NK-92 (cell line): ENCODE results near the gene SPATA13.

Experiments used
- DNase-seq: peaks from one replicate; lab custom pipeline; 2025; ENCODE audit not compliant: unreplicated experiment; lab: John Stamatoyannopoulos, UW

SPATA13 gene

DNA sequence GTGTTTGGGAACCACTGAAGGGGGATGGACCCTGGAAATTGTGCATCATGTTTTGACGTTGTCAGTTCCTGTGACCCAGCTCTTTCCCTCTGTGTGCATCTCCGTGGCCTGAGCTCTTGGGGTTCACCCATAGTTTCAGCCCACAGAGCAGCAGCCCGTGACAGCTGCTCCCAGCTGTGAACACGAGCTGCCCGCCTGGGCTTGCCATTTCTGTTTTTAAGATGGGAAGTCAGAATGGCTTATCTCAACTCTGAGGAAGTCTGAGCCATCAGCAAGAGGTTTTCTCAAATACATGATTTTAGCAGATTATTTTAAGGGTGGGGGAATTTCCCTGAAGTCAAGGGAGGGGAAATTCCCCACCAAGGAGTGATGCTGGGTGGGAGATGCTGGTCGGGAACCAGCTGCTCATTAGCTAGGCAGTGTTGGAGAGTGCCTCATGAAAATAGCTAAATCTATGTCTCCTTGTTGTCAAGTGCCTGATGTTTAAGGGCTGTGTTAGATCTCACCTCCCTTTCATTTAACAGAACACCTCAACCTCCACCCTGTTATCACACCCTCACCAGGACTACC, 114.0 kb downstream of the SPATA13 start:
- DNase-seq = no peak

DNA sequence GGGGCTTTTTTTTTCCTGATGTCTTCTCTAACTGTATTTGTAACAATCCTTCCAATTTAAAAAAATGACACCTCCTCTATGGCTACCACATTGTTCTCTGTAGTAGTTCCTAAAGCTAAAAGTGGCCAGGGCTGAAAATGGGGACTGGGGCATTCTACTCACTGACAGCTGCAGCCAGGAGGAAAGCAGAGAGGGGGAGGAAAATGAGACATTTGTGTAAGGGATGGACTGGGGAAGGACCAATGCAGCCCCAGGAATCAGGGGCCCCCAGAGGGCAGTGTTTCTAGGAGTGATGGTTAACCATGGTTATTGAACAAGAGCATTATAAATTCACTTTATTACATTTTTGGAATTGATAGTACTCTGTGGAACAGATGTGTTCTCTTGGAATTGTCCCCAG, 114.5 kb downstream of the SPATA13 start:
- DNase-seq = no peak

DNA sequence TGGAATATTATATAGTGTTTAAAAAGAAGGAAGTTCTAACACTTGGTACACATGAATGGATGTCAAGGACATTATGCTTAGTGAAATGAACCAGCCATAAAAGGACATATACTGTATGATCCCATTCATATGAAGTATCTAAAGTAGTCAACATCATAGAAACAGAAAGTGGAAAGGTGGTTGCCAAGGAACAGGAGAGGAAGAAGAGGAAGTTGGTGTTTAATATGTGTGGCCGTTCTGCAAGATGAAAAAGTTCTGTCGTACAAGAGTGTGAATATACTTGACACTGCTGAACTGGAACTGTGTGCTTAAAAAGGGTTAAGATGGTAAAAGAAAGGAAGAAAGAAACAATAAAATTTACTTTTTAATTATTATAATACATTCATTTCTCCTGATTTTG, 115.8 kb downstream of the SPATA13 start:
- DNase-seq = no peak

DNA sequence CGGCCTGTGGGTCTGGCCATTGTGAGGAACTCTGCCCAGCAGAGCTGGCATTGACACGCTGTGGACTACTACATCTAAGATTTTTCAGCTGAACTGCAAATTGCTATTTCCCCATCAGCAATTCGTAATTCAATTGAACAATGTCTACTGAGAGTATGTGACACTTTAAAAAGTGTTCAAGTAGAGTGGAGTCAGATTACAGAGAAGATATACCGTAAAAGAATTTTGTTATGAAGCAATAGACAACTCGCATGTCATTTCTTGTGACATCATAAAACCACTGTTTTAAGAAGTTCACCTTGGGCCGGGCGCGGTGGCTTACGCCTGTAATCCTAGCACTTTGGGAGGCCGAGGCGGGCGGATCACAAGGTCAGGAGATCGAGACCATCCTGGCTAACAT, 116.3 kb downstream of the SPATA13 start:
- DNase-seq = no peak

DNA sequence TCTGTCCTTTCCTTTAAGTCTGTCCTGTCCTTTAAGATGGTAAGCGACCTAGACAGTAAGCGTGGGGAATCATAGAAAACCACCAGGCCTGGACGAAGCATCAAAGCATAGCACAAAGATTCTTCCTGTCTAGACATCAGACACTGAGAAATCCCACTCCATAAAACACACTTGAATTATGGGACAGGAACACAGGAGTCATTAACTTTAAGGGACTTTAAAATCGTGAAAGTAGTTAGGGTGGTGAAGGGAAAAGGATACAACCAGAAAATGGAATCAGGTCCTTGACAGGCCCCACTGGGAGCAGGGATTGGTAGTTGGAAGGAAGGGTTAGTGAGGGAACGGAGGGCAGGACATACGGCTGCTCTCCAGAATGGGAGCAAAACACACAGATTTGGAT, 117.2 kb downstream of the SPATA13 start:
- DNase-seq = no peak

DNA sequence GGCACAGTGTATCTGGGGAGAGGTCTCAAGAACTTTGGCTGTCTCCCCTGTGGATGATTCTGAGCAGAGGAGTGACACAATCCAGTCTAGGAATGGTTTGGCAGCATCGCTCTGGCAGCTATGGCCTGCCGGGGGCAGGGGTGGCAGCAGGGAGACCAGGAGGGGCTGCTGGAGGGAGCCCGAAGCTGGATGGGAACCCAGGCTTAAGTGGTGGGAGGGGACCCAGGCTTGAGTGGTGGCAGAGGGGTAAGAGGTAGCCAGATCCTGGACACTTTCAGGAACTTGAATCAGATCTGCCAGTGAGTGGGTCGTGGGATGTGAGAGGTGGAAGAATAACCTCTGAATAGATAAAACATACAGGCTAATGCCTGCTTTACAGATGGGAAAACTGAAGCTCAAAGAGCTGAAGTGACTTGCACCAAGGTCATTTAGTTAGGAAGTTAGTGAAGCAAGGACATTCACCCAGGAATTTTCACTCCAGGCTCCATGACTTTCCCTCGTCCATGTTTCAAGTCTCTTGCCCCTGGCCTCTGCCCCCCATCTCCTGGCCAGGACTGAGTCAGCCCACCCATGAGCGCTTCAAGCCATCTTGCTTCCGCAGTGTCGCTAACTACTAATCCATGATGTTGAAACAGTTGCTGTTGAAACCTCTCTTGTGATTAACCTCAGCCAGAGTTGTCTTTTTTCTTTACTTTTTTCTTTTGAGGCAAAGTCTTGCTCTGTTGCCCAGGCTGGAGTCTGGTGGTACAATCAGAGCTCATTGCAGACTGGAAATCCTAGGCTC, 119.0 kb downstream of the SPATA13 start:
- DNase-seq = no peak

DNA sequence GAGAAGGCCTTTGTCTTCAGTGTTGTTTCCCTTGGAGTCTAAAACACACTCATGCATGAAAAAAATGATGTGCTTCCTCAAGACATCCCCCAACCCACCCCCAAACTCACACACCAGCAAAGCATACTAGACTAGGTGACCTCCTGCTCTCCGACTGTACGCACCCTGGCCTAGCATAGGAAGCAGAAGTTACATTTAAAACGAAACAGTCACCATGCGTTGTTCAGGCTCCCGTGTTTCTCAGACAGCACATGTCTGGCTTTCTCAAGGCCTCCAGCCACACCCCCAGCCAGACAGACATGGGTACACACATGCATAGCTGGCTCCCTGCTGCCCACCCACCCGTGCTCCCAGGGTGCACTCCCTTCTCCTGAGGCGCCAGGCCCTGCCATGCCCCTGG, 120.2 kb downstream of the SPATA13 start:
- DNase-seq = no peak

DNA sequence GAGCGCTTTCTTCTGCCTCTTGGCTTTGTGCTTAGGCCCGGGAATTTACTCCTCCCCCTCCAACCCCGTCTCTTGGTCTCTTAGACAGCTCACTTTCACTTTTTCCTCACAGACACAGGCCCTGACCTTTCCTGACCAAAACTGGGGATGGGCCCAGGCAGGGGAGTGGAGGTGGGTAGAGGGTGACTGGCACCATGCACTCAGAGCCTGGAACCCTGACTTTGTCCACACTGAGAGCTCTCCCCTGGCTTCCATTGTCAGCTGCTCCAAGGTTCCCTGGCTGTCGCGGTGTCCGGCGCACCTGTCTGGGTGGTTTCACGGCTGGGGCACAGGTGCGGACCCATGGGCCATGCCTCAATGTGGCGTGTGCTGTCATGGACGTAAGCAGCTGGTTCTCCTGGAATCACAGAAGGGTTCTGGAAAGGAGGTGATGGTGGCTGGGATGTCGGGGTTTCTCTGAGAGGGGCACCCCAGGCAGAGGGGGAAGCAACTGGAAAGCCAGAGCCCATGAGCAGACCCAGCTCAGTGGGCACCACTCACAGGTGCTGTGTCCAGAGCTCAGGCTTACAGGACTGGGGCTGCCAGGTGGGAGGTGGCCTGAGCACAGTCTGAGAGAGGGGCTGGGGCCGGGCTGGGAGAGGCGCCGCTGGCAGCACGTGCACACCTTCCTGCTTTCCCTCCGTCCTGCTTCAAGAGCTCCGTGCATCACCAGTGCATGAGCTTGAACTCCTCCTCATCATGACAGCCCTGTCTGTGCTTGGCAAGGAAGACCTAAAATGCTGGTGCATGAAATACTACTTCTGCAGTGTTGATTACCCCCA, 120.9 kb downstream of the SPATA13 start:
- DNase-seq = no peak

DNA sequence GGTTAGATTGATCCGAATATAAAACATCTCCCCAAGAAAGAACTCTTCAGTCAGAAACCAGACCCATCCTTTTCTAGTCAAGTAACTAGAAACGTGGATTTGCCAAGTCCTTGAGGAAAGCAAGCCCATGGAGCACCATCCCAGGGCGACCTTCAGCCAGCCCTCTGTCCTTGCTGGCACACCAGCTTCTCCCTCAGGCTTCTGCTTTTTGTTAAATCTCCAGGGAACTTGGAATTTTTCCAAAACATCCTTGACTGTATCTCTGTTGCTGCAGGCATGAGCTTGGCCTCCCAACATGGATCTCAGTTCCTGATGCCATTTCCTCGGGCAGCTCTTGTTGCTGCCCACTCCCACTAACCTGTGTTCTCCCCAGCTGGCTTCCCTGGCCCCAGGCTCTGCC, 121.7 kb downstream of the SPATA13 start:
- no peak for DNase-seq

DNA sequence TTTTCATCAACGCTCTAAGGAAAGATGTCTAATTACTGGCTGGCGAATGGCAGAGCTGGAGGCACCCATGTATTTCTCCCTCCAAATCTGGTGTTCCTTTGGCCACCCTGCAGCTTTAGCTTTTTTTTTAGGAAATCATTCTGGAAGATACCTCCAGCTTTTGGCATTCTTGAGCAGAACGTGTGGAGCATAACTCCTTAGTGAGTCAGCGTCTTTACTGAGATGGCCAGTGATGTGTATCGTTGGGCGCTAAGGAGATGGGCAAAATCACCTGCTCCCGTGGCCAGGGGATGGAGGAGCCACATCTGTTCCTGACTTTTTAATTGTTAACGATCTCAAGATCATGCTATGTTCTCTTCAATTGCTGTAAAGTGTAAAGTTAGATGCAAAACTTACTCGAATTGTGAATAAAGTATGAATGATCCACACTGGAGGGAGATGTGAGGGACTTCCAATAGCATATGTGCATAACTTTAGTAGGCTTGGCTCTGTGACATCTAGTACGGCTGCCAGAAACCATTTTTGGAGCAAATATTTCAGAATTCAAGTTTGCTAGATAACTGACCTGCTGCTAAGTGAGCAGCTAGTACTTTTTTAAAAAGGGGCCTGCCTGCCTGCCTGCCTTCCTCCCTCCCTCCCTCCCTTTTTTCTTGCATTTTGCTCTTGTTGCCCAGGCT, 124.5 kb downstream of the SPATA13 start:
- no peak for DNase-seq

DNA sequence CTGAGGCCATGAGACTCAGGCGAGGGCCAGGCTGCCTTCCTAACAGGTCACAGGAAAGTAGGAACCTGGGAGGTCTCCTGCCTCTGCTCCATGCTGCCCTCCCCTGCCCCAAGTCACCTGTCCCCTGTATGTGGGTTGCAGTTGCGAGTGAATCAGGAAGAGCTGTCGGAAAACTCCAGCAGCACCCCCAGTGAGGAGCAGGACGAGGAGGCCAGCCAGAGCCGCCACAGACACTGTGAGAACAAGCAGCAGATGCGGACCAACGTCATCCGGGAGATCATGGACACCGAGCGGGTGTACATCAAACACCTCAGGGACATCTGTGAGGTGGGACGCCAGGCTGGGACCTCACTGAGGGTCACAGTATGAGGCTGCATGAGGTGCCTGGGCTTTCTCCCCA, 126.1 kb downstream of the SPATA13 start:
- DNase-seq = no peak

DNA sequence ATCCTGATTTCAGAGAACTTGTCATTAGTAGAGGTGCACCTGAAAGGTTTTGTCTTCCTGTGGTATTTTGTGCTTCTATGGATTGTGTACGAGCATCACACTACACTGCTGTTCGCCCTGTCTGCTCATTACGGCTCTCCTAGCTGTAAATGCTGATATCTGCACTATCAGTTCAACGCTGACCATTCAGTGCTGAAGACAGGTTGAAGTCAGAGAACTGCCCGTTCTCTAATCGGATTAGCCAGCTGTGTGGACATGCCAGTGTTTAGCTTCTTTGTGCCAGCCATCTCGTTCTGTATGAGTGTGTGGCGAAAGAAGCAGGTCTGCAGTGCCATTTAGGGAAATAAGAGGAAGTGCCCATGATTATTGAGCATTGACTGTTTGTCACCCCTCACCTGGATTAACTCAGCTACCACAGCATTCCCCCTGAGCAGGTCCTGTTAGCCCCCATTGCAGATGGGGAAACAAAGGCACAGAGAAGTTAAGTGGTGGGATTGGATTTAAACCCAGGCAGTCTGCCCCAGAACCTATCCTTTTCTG, 127.3 kb downstream of the SPATA13 start:
- no peak for DNase-seq

DNA sequence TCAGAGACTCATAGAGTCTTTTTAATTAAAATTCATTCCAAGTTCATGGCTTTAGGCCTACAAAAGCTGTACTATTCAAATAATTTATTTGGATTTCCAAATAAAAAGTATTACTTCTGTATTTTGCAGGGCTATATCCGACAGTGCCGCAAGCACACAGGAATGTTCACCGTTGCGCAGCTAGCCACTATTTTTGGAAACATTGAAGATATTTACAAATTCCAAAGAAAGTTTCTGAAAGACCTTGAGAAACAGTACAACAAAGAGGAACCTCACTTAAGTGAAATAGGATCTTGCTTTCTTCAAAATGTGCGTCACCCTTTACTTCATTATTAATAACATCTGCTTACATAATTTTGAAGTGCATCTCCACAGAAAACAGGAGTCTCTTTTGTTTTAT, 128.3 kb downstream of the SPATA13 start:
- no peak for DNase-seq

DNA sequence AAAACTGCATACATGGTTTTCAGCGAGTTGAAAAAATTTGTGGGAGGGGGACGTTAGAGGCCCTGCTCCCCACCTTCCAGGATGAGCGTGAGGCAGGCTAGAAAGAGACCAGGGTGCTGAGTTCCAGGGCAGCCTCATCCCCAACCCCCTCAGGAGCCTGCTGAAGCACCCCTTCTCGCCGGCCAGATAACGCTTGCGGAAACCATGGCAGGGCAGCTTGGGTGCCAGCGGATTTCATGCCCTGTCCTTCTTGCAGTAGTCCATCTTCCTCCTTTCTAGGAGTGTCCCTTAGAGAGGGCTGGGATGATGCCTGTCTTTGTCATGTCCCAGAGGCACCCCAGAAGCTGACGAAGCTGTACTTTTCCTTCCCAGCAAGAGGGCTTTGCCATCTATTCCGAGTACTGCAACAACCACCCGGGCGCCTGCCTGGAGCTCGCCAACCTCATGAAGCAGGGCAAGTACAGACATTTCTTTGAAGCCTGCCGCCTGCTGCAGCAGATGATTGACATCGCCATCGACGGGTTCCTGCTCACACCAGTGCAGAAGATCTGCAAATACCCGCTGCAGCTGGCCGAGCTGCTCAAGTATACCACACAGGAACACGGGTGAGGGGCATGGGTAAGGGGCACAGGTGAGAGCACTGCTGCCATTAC, 129.9 kb downstream of the SPATA13 start:
- DNase-seq = no peak

DNA sequence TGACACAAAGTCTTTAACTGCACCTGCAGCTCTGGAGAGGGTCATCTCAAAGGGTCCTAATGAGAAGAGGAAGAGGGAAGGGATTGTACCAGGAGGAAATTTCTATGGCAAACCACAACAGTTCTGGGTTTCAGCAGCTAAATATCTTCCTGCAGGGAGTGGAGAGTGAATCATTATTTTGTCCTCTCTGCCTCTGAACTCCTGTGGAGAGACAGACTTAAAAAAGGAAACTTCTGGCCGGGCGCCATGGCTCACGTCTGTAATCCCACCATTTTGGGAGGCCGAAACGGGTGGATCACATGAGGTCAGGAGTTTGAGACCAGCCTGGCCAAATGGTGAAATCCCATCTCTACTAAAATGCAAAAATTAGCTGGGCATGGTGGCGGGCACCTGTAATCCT, 132.0 kb downstream of the SPATA13 start:
- no peak for DNase-seq

DNA sequence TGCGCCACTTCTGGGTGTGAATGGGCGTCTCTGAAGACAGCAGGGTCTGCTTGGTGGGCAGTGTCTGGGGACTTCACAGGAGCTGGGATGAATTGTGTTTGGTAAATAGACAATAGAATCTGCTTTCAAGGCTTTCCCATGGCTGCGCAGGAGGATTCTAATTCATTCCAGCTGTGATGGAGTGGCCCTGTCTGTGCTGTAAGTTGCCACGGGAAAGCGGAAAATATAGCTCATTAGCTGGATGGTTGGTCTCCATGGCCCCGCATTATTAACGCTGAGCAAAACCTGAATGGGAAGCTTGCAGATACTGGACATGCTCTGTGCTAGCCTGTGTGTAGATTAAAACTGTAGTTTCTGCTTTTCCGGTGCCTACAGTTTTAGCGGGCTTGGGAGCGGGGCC, 133.2 kb downstream of the SPATA13 start:
- no peak for DNase-seq

DNA sequence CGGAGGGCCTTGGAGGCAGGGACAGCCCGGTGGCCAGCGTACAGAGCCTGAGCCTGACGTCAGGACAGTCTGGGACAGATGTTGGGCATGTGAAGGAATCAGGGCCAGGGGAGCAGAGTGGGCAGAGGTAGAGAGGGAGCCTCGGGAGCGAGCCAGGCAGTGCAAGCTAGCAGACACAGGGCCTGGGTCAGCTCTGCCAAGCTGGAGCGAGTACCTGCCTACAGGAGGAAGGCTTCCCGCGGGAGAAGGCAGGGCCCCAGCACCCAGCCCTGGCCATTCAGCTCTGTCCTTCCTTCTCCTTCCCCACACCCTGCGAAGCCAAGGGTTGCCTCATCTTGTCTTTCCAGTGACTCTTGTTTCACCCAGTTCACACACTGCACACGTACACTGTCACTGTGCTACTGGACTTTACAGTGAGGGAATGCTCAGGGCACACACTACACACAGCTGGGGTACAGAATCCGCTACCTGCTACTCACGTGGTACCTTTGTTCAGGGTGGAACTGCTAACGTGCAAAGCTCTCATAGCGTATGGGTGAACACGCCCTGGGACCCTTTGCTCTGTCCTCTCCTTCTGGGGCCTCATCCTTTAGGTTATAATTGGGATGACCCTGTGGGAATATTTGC, 139.1 kb downstream of the SPATA13 start:
- DNase-seq = no peak

DNA sequence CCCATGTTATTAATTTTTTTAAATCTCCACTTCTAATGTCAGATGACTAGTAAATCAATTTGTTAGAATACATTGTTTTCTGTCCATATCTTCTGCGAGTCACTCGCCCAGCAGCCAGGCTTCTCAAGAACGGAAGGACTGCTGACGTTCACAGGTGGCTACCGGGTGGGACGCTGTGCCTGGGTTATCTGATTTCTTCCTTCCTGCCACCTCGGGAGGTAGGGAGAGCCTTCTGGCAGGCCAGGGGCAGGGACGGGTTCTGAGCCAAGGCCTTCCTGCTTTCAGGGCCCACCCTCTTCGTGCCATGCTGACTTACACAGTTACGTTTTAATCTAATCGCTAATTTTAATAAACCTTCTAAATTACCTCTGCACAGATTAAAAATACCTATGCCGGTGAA, 140.9 kb downstream of the SPATA13 start:
- no peak for DNase-seq

DNA sequence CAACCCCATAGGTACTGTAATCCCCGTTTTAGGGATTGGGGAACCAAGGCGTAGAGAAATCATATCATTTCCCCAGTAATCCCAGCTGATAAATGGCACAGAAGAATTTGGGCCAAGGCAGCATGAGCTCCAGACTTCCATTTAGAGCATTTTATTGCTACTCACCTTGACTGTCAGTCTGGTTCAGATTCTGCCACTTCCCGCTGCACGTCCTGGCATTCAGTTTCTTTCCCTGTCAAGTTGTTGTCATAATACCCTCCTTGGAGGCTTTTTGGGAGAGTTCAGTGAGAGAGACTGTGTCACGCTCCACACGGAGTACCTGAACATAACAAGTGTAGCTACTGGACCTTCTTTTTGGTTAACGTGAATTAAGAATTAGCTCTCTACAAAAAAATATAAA, 141.4 kb downstream of the SPATA13 start:
- DNase-seq = no peak

DNA sequence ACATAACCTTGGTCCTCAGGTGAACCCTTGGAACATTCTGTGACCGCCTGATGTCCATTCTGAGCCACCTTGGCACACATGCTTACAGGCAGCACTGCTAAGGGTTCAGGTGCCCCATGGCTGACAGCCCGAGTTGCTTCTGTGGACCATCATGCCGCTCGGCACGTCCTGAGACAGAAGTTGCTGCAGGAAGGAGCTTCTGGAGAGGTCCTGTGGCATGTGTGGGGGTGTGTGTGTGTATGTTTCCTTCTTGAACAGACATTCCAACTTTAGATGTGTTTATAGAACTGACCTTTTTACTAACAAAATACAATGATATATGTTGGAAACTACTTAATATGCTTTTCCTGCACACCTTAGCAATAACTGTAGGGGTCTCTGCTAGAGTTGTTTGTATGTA, 144.1 kb downstream of the SPATA13 start:
- DNase-seq = no peak
